ENCODE results near the gene GNB1.
A peak's percentile ranks its signal among the peaks of the same experiment; 100 is the strongest.

Gene GNB1

DNA sequence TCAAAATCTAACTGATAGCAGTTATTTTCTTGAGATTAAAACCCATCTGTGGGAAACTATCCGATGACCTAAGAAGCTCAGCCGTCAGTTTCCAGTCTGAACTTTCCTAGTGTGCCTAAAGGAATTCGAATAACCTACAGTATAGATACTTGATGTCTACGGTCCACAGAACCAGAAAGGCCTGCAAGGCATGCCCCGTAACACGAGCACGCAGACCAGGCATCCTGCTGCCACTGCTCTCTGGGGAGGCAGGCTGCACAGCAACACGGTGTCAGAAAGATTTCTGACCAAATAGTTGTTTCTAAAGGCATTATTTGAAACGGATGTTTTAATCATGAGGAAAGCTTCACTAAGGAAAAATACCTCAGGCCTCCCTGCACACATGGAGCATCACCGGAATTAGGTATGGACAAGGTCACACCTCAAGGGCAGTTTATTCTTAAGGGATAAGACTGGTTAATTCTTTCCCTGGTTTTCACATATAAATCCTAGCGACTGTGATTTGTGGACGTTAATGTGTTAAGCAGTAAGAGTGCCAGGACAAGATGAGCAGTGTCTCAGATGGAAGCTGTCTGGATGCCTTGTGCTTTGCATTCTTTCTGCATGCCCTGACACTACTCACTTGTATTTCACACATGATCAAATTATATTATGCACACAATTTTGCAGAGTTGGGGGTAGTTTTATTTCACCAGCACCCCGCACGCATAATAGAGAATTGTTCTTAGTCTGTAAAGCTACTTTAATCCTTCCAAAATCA lies 63.6 kb downstream of the GNB1 start:
- H3K36me3 Mint-ChIP-seq (ENCODE audit: low read depth), result peaks cover 67% of the 10 kb centered on the region
- no peaks in the 10 kb centered on the region for H3K27me3 Mint-ChIP-seq
- H3K27ac Mint-ChIP-seq, result peak overlapping the region; percentile 82
- no peak for DNase-seq
- H3K9me3 Mint-ChIP-seq, result no peaks in the 10 kb centered on the region
- peaks cover 58% of the 10 kb centered on the region for H3K4me1 Mint-ChIP-seq (ENCODE audit: low read depth)
- H3K4me3 Mint-ChIP-seq, result no peak overlapping the region

DNA sequence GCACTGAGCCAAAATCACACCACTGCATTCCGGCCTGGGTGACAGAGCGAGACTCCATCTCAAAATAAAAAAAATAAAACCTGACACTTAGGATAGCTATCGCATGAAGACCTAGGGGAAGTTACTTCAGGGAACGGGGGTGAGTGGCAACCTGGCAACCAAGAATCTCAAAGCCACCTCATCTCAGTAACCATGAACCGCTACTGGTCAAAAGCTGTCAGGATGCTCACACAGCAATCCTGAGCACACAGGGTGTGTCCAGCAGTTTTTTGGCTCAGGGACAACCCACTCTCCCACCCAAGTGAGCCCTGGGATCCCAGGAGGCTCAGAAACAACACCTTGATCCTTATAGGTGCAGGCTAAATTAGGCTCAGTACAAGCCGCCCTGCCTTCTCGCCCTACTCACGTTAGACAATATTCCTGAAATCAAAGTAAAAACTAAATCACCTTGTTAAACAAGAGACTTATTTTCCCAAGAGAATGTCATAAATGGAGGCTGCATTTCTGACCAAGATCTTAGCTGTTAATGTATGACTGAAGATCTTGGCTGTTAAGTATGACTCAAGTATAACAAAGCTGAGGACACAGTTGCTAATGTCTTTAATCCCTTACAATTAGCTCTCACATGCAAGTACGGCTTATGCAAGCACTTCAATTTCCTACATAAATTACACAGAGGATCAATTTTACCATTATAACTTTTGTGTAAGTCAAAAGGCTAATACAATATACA lies 64.4 kb downstream of the GNB1 start:
- H3K27ac Mint-ChIP-seq, result peak overlapping the region; percentile 82
- peaks cover 56% of the 10 kb centered on the region for H3K4me1 Mint-ChIP-seq (ENCODE audit: low read depth)
- DNase-seq, result no peak
- peaks cover 68% of the 10 kb centered on the region for H3K36me3 Mint-ChIP-seq (ENCODE audit: low read depth)
- H3K4me3 Mint-ChIP-seq, result no peak overlapping the region
- H3K27me3 Mint-ChIP-seq, result no peaks in the 10 kb centered on the region
- no peaks in the 10 kb centered on the region for H3K9me3 Mint-ChIP-seq

DNA sequence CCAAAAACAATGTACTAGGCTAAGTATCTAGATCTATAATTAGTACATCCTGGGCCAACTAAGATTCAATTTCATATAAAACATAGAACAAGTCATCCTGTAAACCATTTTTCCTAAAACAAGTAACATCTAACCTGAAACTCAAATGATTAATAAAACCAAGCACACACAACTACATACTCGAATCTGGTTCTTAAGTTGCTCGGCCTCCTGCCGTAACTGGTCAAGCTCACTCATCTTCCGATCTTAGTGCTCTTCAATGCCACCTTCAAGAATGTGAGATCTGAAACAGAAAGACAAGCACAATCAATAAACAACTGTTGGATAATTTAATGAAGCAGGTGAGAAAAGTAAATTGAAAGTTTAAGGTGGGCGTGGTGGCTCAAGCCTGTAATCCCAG lies 65.7 kb downstream of the GNB1 start:
- Mint-ChIP-seq H3K27me3 (no peaks in the 10 kb centered on the region), H3K27ac (peak overlapping the region; percentile 81), H3K4me3 (peak overlapping the region; percentile 7), H3K36me3 (ENCODE audit: low read depth) (peaks cover 74% of the 10 kb centered on the region), H3K4me1 (ENCODE audit: low read depth) (peaks cover 63% of the 10 kb centered on the region), H3K9me3 (no peaks in the 10 kb centered on the region)
- no peak for DNase-seq

DNA sequence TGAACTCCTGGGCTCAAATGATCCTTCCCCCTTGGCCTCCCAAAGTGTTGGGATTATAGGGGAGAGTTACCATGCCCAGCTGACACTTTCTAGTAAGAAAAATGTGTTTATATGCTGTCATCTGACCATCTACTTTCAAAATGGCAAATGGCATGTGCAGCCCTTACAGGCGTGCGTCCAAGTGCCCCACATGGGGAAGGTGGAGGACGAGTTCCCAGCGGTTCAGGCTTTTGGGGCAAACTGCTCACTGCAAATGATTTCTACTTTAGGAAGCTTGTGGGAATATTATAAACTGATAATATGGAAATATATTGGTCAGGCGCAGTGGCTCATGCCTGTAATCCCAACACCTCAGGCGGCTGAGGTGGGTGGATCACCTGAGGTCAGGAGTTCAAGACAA lies 71.1 kb downstream of the GNB1 start:
- DNase-seq, result no peak
- H3K36me3 Mint-ChIP-seq (ENCODE audit: low read depth), result peaks cover 80% of the 10 kb centered on the region
- H3K27me3 Mint-ChIP-seq, result no peaks in the 10 kb centered on the region
- no peaks in the 10 kb centered on the region for H3K9me3 Mint-ChIP-seq
- no peak overlapping the region for H3K4me3 Mint-ChIP-seq
- H3K4me1 Mint-ChIP-seq (ENCODE audit: low read depth), result peaks cover 21% of the 10 kb centered on the region
- no peak overlapping the region for H3K27ac Mint-ChIP-seq

DNA sequence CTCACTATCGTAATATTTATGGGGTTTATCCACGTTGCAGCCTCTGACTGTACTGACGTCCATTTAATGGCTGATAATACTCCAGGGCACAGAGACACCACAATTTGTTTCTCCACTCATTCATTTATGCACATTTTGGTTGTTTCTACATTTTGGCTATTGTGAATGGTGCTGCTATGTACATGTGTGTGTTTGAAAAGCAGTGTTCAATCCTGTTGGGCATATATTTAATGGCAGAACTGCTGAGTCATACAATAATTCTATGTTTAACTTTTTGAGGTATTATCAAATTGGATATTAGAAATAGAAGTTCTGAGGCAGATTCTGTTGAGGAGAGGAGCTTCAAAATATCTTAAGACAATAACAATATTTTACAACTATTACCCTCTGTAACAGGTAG lies 73.7 kb downstream of the GNB1 start:
- Mint-ChIP-seq H3K27ac (peak overlapping the region; percentile 71), H3K4me1 (ENCODE audit: low read depth) (peaks cover 7% of the 10 kb centered on the region)

DNA sequence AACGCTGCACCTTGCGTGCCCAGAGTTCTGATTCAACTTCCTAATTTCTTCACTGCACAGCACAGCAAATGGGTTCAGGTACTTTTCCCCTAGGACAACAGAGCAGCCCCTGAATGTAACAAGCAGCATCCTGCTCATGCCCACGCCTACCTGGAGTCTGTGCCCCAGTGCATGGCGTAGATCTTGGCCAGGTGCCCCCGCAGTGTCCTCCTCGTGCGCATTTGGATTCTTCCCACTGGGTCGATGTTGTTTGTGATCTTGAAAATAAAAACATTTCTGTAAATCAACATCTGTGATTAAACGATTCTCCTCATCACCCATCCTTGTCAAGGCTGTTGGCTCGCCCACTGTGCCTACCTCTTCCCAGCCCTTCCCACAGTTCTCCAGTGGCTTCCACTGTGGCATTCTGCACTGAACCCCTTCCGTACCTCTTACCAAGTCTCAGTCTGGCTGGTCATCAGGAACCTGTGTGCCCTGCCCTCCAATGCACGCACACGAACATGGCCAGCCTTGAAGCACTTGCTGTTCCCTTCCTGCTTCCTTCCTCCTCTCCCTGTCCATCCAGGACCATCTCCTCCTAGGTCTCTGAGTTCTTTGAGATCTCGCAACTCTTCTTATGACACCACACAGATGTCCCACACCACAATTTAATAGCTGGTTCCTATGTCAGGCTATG lies 75.1 kb downstream of the GNB1 start:
- Mint-ChIP-seq H3K36me3 (ENCODE audit: low read depth) (peaks cover 80% of the 10 kb centered on the region), H3K4me3 (no peak overlapping the region), H3K27ac (peak overlapping the region; percentile 46), H3K9me3 (no peaks in the 10 kb centered on the region), H3K27me3 (no peaks in the 10 kb centered on the region), H3K4me1 (ENCODE audit: low read depth) (peaks cover 4% of the 10 kb centered on the region)
- no peak for DNase-seq

More for the DNA sequence above, 73.7 kb downstream of the GNB1 start:
- no peak overlapping the region for H3K4me3 Mint-ChIP-seq
- H3K36me3 Mint-ChIP-seq (ENCODE audit: low read depth), result peaks cover 82% of the 10 kb centered on the region
- no peaks in the 10 kb centered on the region for H3K27me3 Mint-ChIP-seq
- no peaks in the 10 kb centered on the region for H3K9me3 Mint-ChIP-seq
- no peak for DNase-seq

DNA sequence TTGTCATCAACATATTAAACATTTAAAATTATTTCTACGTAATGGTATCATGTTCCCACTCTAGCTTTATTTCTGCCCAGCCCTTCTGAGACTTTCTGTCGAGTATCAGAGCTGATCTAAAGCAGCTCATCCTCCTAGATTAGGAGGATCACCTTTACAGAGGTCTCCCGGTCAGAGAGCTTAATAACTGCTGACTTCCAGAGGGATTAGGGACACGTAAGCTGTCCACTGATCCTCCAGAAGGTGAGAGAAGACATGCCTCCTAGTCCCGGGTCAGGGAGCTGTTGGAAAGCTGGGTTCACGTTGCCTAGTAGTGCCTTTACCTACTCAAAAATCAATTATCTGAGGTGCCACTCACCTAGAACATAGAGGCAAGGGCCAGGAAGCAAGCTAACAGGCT lies 81.4 kb downstream of the GNB1 start:
- peaks cover 10% of the 10 kb centered on the region for H3K4me1 Mint-ChIP-seq (ENCODE audit: low read depth)
- H3K4me3 Mint-ChIP-seq, result no peak overlapping the region
- no peaks in the 10 kb centered on the region for H3K9me3 Mint-ChIP-seq
- no peaks in the 10 kb centered on the region for H3K27me3 Mint-ChIP-seq
- peaks cover 76% of the 10 kb centered on the region for H3K36me3 Mint-ChIP-seq (ENCODE audit: low read depth)
- H3K27ac Mint-ChIP-seq, result peak overlapping the region; percentile 71
- no peak for DNase-seq

DNA sequence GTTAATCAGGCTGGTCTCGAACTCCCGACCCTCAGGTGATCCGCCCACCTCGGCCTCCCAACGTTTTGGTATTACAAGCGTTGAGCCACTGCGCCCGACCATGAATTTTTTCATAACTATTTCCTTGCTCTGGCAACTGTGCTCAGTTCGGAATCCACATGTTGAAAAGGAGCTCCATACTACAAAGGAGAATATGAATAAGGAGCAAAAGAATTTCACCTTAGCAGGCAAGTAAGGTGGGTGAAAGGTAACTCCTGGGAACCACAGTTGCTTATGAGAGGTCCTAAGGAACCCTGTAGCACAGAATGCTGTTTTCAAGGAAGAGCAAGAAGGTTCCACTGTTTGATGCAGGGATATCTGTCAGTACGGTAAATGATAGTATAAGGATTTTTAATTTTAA lies 82.7 kb downstream of the GNB1 start:
- Mint-ChIP-seq H3K4me1 (ENCODE audit: low read depth) (peaks cover 10% of the 10 kb centered on the region), H3K36me3 (ENCODE audit: low read depth) (peaks cover 73% of the 10 kb centered on the region), H3K4me3 (no peak overlapping the region), H3K9me3 (no peaks in the 10 kb centered on the region), H3K27ac (no peak overlapping the region), H3K27me3 (no peaks in the 10 kb centered on the region)
- no peak for DNase-seq

DNA sequence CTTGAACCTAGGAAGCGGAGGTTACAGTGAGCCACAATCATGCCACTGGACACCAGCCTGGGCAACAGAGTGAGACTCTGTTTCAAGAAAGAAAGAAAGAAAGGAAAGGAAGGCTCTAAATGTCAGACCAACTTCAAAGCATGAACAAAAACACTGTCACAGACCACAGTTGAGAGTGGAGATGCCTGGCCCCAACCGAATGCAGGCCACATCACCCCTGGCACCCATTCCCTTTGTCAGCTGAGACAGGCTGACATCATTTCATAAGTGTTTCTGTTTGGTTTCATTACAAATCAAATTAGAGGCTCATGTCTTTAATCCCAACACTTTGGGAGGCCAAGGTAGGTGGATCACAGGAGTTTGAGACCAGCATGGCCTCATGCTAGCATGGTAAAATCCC lies 84.0 kb downstream of the GNB1 start:
- H3K9me3 Mint-ChIP-seq, result no peaks in the 10 kb centered on the region
- H3K27ac Mint-ChIP-seq, result peak overlapping the region; percentile 57
- no peak overlapping the region for H3K4me3 Mint-ChIP-seq
- no peak for DNase-seq
- H3K36me3 Mint-ChIP-seq (ENCODE audit: low read depth), result peaks cover 74% of the 10 kb centered on the region
- H3K27me3 Mint-ChIP-seq, result no peaks in the 10 kb centered on the region
- H3K4me1 Mint-ChIP-seq (ENCODE audit: low read depth), result peaks cover 12% of the 10 kb centered on the region

DNA sequence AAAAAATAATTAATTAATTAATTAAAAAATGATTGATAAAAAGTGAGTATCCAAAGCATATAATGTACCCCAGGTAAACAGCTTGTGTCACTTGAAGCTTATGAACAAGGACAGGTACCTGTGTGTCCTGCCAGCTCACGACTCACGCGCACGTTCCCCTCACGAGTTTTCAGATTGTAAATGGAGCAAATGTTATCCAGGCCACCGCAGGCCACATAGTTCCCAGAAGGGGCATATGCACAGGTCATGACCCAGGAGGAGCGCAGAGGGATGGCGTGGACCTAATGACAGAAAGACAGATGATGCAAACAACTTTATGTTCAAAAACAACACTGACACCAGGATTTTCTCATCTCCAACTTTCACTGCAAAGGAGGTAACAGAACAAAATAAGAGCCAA lies 86.6 kb downstream of the GNB1 start:
- Mint-ChIP-seq H3K36me3 (ENCODE audit: low read depth) (peaks cover 83% of the 10 kb centered on the region), H3K4me3 (no peak overlapping the region), H3K27me3 (no peaks in the 10 kb centered on the region), H3K27ac (peak overlapping the region; percentile 65), H3K9me3 (no peaks in the 10 kb centered on the region), H3K4me1 (ENCODE audit: low read depth) (peaks cover 23% of the 10 kb centered on the region)
- no peak for DNase-seq

DNA sequence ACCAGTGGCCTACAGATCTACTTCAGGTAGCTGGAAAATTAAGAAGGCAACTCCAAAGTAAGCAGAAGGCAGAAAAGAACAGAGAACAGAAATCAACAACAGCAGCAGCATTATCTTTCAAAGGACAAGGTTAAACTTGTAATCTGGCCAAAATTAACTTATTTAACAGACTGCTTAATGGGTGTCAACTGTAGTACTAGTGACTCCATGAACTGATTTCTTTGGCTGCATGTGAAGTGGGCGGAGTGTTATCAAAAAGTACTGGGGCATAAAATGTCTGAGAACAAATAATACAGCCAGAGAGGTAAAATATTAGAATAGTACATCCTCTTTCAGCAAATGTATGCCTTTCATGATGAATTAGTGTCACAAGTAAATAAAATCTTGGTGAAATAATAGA lies 88.0 kb downstream of the GNB1 start:
- Mint-ChIP-seq H3K4me1 (ENCODE audit: low read depth) (peaks cover 24% of the 10 kb centered on the region), H3K27ac (peak overlapping the region; percentile 48)

DNA sequence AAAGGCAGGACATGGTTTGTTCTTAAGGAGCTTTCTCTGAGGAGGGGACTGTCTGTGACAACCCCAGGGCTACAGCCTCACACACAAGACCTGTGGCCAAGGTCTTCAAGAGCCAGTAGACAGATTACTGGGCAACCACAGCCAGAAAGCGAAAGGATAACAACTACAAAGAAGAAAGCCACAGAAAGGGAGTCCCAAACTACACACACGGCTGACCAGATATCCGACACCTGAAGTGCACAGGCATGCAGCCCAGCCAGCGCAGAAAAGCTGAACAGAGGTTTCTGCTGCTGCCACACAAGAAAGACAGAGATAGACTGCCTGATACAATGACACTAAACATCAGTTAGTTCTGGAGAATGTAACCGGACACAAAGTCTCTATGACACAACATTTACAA lies 91.2 kb downstream of the GNB1 start:
- no peaks in the 10 kb centered on the region for H3K27me3 Mint-ChIP-seq
- DNase-seq, result no peak
- no peak overlapping the region for H3K4me3 Mint-ChIP-seq
- H3K36me3 Mint-ChIP-seq (ENCODE audit: low read depth), result peaks cover 88% of the 10 kb centered on the region
- peaks cover 20% of the 10 kb centered on the region for H3K4me1 Mint-ChIP-seq (ENCODE audit: low read depth)
- peak overlapping the region; percentile 83 for H3K27ac Mint-ChIP-seq
- H3K9me3 Mint-ChIP-seq, result no peaks in the 10 kb centered on the region

More for the DNA sequence above, 88.0 kb downstream of the GNB1 start:
- Mint-ChIP-seq H3K4me3 (no peak overlapping the region), H3K27me3 (no peaks in the 10 kb centered on the region), H3K9me3 (no peaks in the 10 kb centered on the region), H3K36me3 (ENCODE audit: low read depth) (peaks cover 87% of the 10 kb centered on the region)
- no peak for DNase-seq

DNA sequence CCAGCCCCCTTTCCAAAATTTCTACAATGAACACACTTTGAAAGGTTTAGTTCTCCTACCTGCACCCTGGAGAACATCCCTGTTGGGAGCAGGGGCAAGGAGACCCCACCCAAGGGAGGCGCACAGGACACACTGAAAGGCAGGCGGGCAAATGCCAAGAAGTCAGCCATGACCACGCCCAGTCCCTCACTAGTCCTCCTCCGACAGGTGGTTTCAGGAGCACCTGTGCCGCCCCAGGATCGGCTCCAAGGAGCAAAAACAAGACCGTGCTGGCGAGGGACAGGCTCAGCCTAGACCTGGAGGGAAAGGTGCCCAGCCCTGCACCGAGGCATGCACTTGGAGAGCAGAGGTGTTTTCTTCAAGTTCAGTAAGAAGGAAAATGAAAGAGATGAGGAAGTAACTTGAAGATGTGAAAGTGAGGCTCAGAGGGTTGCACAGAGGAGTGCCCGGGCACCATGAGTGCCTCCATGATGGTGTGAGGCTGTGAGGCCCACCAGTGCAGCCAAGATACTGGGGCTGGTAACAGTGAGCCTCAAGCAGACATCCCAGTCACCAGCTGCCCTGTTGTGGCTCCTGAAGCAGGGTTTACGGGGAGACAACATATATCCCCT lies 93.1 kb downstream of the GNB1 start:
- H3K36me3 Mint-ChIP-seq (ENCODE audit: low read depth), result peaks cover 92% of the 10 kb centered on the region
- H3K27me3 Mint-ChIP-seq, result no peaks in the 10 kb centered on the region
- peak overlapping the region; percentile 73 for H3K27ac Mint-ChIP-seq
- H3K9me3 Mint-ChIP-seq, result no peaks in the 10 kb centered on the region
- H3K4me3 Mint-ChIP-seq, result no peak overlapping the region
- DNase-seq, result no peak
- H3K4me1 Mint-ChIP-seq (ENCODE audit: low read depth), result peaks cover 23% of the 10 kb centered on the region

DNA sequence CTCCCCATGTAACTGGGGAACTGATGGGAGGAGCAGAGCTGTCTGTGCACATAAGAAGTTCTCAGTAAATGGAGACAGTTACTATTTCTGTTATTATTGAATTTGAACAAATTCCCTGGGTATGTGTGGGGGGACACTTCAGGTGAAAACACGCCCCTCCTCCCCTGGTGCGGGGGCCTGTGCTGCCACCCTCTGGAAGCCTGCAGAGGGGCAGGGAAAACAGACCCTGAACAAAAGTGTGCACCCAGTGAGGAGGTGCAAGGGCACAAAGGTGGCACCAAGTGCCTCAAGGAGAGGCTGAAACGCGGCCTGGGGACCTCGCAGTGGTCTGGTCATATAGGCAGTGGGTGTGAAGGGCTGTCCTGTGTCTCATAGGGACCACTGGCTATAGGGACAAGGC lies 94.4 kb downstream of the GNB1 start:
- DNase-seq, result no peak
- Mint-ChIP-seq H3K4me3 (no peak overlapping the region), H3K9me3 (no peaks in the 10 kb centered on the region), H3K4me1 (ENCODE audit: low read depth) (peaks cover 18% of the 10 kb centered on the region), H3K27me3 (no peaks in the 10 kb centered on the region), H3K36me3 (ENCODE audit: low read depth) (peaks cover 92% of the 10 kb centered on the region), H3K27ac (peak overlapping the region; percentile 75)

All from activated T-cell treated with anti-CD3 and anti-CD28 coated beads, Interleukin-2, amount 50 U/mL, for 24 hours (primary cell).